ENCODE data around the gene MEIKIN.

DNA sequence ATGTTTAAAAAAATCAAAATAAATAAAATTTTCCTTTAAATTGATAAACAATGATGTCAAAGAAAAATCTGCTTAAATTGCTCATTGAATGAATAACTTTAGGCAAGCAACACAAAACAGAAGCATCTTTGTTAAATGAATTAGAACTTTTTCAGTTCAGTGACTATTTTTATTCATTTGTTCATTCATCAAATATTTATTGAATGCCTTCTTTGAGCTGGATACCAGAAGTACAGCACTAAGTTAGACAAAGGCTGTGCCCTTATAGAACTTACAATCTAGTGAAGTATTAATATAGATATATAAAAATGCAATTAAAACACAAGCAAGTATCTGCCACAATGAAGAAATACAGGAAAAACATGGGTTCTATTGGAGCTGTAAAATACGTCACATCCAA lies 159.4 kb downstream of the MEIKIN start:
- no peak for TF ChIP-seq ZBTB21 (CRISPR knock-in tag; IDR thresholded peaks at IDR 0.05)
- TF ChIP-seq KDM2A (CRISPR knock-in tag; IDR thresholded peaks at IDR 0.05; ENCODE audit: borderline replicate concordance, low read depth): no peak
- TF ChIP-seq POLR2A (IDR thresholded peaks at IDR 0.05; ENCODE audit: insufficient read depth in 1 of 2, low read depth in 2 of 2, low read length in 2 of 2): no peak
- TF ChIP-seq ZNF670 (CRISPR knock-in tag; IDR thresholded peaks at IDR 0.05; ENCODE audit: borderline replicate concordance): no peak
- TF ChIP-seq ZBTB7A (CRISPR knock-in tag; IDR thresholded peaks at IDR 0.05): no peak
- TF ChIP-seq SIN3B (IDR thresholded peaks at IDR 0.05; ENCODE audit: low read length): no peak
- no peak for TF ChIP-seq TAF1 (CRISPR knock-in tag; IDR thresholded peaks at IDR 0.05)
- TF ChIP-seq PHF8 (CRISPR knock-in tag; IDR thresholded peaks at IDR 0.05): no peak
- no peak for TF ChIP-seq CHD2 (IDR thresholded peaks at IDR 0.05; ENCODE audit: low read depth, low read length)
- TF ChIP-seq EP300 (IDR thresholded peaks at IDR 0.05; ENCODE audit: low read depth in 2 of 2, low read length in 2 of 2): no peak
- TF ChIP-seq EP300 (CRISPR knock-in tag; IDR thresholded peaks at IDR 0.05; ENCODE audit: borderline replicate concordance): no peak
- TF ChIP-seq EZH2 (conservative IDR thresholded peaks at IDR 0.05; ENCODE audit: low read depth, low read length): no peak
- TF ChIP-seq ZNF776 (CRISPR knock-in tag; IDR thresholded peaks at IDR 0.05): no peak
